ENCODE data around the gene CREG2. TPM values are rescaled to one million over a fixed set of nuclear protein-coding genes. Genes with fewer than 3 reads are reported as not detected.

Gene CREG2
- polyA plus RNA-seq, 1 donor from 2014 or later = 1.2 TPM

DNA sequence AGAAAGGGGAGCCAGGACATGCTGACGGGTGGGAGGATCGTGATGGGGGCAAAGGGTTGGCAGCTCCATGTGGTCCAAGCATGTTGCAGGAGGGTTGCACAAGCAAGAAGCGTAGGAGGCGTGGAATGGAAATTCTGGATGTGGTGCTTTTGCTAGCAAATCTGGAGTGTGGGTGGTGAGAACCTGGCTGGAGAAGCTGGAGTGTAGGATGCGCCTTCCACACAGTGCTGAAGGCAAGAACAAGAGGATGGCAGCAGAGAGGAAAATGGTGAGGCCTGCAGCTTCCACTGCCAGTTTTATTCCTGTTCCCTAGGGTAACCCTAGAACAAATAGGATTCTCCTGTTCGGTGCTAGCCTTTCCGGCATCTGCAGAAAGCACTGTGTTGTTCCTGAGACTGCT, 22.4 kb downstream of the CREG2 start:
- no peak overlapping the region for H3K4me2 ChIP-seq (ENCODE audit: low read length)
- H3F3A ChIP-seq (ENCODE audit: insufficient read depth, low read length, poor library complexity, severe bottlenecking) = no peaks in the 10 kb centered on the region
- H3K27me3 ChIP-seq (ENCODE audit: insufficient read depth, low read depth, low read length) = no peaks in the 10 kb centered on the region
- no peaks in the 10 kb centered on the region for H3K36me3 ChIP-seq (ENCODE audit: insufficient read depth, low read length)
- H3K9ac ChIP-seq (ENCODE audit: low read length) = no peak overlapping the region
- H2AFZ ChIP-seq (ENCODE audit: low read depth, low read length) = no peak overlapping the region
- no peaks in the 10 kb centered on the region for H3K9me2 ChIP-seq (ENCODE audit: insufficient read depth, low read length)
- no peaks in the 10 kb centered on the region for H3K79me2 ChIP-seq (replicated peaks; ENCODE audit: insufficient read depth, low read length)
- H4K20me1 ChIP-seq (ENCODE audit: insufficient read depth) = no peaks in the 10 kb centered on the region
- H3K9me3 ChIP-seq (ENCODE audit: low read length) = no peaks in the 10 kb centered on the region
- no peak overlapping the region for H3K4me3 ChIP-seq (ENCODE audit: low read length)
- TF ChIP-seq EZH2 (IDR thresholded peaks at IDR 0.05; ENCODE audit: borderline replicate concordance, insufficient read depth, low read length, poor library complexity, severe bottlenecking) (no peak), POLR2AphosphoS5 (IDR thresholded peaks at IDR 0.05) (no peak), EP300 (conservative IDR thresholded peaks at IDR 0.05; ENCODE audit: poor library complexity, severe bottlenecking) (no peak), RAD21 (conservative IDR thresholded peaks at IDR 0.05) (no peak), TAF1 (IDR thresholded peaks at IDR 0.05; ENCODE audit: low read depth) (no peak), SMC3 (conservative IDR thresholded peaks at IDR 0.05; ENCODE audit: poor library complexity) (no peak), MXI1 (conservative IDR thresholded peaks at IDR 0.05; ENCODE audit: poor library complexity, severe bottlenecking) (no peak)
- TF ChIP-seq, protein P1, sequence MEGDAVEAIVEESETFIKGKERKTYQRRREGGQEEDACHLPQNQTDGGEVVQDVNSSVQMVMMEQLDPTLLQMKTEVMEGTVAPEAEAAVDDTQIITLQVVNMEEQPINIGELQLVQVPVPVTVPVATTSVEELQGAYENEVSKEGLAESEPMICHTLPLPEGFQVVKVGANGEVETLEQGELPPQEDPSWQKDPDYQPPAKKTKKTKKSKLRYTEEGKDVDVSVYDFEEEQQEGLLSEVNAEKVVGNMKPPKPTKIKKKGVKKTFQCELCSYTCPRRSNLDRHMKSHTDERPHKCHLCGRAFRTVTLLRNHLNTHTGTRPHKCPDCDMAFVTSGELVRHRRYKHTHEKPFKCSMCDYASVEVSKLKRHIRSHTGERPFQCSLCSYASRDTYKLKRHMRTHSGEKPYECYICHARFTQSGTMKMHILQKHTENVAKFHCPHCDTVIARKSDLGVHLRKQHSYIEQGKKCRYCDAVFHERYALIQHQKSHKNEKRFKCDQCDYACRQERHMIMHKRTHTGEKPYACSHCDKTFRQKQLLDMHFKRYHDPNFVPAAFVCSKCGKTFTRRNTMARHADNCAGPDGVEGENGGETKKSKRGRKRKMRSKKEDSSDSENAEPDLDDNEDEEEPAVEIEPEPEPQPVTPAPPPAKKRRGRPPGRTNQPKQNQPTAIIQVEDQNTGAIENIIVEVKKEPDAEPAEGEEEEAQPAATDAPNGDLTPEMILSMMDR (IDR thresholded peaks at IDR 0.05; ENCODE audit: poor library complexity, severe bottlenecking) = no peak
- TF ChIP-seq, protein P2, sequence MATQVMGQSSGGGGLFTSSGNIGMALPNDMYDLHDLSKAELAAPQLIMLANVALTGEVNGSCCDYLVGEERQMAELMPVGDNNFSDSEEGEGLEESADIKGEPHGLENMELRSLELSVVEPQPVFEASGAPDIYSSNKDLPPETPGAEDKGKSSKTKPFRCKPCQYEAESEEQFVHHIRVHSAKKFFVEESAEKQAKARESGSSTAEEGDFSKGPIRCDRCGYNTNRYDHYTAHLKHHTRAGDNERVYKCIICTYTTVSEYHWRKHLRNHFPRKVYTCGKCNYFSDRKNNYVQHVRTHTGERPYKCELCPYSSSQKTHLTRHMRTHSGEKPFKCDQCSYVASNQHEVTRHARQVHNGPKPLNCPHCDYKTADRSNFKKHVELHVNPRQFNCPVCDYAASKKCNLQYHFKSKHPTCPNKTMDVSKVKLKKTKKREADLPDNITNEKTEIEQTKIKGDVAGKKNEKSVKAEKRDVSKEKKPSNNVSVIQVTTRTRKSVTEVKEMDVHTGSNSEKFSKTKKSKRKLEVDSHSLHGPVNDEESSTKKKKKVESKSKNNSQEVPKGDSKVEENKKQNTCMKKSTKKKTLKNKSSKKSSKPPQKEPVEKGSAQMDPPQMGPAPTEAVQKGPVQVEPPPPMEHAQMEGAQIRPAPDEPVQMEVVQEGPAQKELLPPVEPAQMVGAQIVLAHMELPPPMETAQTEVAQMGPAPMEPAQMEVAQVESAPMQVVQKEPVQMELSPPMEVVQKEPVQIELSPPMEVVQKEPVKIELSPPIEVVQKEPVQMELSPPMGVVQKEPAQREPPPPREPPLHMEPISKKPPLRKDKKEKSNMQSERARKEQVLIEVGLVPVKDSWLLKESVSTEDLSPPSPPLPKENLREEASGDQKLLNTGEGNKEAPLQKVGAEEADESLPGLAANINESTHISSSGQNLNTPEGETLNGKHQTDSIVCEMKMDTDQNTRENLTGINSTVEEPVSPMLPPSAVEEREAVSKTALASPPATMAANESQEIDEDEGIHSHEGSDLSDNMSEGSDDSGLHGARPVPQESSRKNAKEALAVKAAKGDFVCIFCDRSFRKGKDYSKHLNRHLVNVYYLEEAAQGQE (IDR thresholded peaks at IDR 0.05; ENCODE audit: borderline replicate concordance) = no peak
- no peak overlapping the region for H3K27ac ChIP-seq (ENCODE audit: low read length)

DNA sequence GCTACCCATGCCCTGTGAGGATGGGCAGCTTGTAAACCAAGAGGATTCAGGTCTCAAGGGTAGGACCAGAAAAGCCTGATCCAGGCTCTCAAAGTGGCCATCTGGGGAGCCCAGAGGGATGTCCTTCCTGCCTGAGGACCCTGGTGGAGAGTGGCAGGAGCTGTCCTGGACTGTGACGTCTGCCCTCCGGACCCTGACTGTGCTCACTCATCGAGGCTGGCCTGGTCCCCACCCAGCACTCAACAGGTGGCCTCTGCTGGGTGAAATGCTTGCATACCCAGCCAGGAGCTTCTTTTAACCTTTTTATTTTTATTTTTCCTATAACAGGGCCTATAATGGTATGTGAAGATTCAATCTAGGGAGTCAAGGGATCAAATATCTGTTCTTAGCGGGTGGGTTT, 24.5 kb downstream of the CREG2 start:
- Histone ChIP-seq H3K4me3 (ENCODE audit: low read length) (no peak overlapping the region), H3K79me2 (replicated peaks; ENCODE audit: insufficient read depth, low read length) (no peaks in the 10 kb centered on the region), H3F3A (ENCODE audit: insufficient read depth, low read length, poor library complexity, severe bottlenecking) (no peaks in the 10 kb centered on the region), H3K27ac (ENCODE audit: low read length) (no peak overlapping the region), H3K27me3 (ENCODE audit: insufficient read depth, low read depth, low read length) (no peaks in the 10 kb centered on the region), H2AFZ (ENCODE audit: low read depth, low read length) (no peak overlapping the region), H3K9me3 (ENCODE audit: low read length) (no peaks in the 10 kb centered on the region), H4K20me1 (ENCODE audit: insufficient read depth) (no peaks in the 10 kb centered on the region), H3K9ac (ENCODE audit: low read length) (no peak overlapping the region), H3K36me3 (ENCODE audit: insufficient read depth, low read length) (no peaks in the 10 kb centered on the region), H3K9me2 (ENCODE audit: insufficient read depth, low read length) (no peaks in the 10 kb centered on the region), H3K4me2 (ENCODE audit: low read length) (no peak overlapping the region)
- TF ChIP-seq, protein P2 (IDR thresholded peaks at IDR 0.05; ENCODE audit: borderline replicate concordance) = no peak
- TF ChIP-seq, protein P1 (IDR thresholded peaks at IDR 0.05; ENCODE audit: poor library complexity, severe bottlenecking) = no peak
- TF ChIP-seq EZH2 (IDR thresholded peaks at IDR 0.05; ENCODE audit: borderline replicate concordance, insufficient read depth, low read length, poor library complexity, severe bottlenecking) = no peak

Data from neural cell (in vitro differentiated cells).